Erythroblast (primary cell): Measurements from ENCODE around the gene CABLES1.

ENCODE experiments used
- DNase-seq, 2 experiments: peaks; one replicate each; lab custom pipeline; 2025; lab: John Stamatoyannopoulos, UW
- GATA1 ChIP-seq: IDR thresholded peaks from 2 replicates; pipeline ENCODE4 v1.6.1; 2011; ENCODE audit warnings: low read depth, mild to moderate bottlenecking, control low read depth, low read length, moderate library complexity
- POLR2A ChIP-seq: IDR thresholded peaks from 2 replicates; pipeline ENCODE4 v1.6.1; 2011; ENCODE audit warnings: mild to moderate bottlenecking, low read length

CABLES1 gene

DNA sequence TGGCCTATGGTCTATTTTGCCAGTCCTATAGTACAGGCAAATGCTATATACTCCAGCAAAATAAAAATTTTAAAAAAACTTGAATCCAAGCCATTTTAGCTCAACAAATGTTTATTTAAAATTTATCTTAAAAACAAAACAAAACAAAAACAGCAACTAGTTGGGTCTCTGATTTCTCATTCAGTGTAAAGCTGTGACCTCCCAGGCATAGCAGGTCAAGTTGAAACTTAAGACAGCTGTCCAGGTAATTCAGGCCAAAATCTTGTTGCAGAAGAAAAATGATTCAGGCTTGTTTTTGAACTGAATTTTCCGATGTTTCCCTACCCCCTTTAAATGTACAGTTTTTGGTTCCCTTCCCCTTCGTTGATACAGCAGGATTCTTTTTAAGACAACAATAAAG is 58.5 kb downstream of the CABLES1 start:
- DNase-seq, result no peak

DNA sequence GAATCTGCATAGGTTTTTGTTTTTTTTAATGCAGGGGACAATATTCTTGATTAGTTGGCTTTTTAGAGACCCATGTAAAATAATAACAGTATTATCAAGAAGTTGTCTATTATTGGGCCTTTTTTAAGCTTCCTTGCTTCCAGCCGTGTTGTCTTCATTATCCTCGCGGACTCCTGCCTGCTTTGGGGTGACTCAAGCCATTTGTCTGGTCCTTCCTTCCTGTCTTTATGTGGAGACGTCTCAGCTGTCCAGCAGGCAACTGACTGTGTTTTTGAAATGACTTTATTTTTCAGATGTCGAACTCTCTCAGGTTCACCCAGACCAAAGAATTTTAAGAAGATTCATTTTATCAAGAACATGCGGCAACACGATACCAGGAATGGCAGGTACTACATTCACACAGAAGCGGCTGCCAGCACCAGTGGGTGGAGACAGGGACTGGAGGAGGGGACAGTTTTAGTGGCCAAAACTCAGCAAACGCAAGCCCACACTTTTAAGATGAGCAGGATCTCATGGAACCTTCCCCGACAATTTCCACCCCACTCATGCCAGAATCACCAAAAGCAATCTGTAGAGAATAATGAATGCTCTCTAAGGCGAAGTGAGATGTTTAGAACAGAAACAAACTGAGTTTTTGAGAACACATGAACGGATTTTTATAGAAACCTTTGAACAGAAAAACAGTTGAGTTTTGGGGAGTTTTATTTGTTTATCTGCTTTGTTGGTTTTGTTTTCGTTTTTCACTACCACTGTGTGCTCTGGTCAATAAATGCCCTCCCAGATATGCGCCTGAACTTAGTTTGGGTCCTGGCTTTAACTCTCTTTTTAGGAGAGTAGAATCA is 59.1 kb downstream of the CABLES1 start:
- DNase-seq, result no peak
- TF ChIP-seq POLR2A, result no peak
- TF ChIP-seq GATA1, result no peak

More for the DNA sequence above, 58.5 kb downstream of the CABLES1 start:
- TF ChIP-seq POLR2A (no peak), GATA1 (no peak)

DNA sequence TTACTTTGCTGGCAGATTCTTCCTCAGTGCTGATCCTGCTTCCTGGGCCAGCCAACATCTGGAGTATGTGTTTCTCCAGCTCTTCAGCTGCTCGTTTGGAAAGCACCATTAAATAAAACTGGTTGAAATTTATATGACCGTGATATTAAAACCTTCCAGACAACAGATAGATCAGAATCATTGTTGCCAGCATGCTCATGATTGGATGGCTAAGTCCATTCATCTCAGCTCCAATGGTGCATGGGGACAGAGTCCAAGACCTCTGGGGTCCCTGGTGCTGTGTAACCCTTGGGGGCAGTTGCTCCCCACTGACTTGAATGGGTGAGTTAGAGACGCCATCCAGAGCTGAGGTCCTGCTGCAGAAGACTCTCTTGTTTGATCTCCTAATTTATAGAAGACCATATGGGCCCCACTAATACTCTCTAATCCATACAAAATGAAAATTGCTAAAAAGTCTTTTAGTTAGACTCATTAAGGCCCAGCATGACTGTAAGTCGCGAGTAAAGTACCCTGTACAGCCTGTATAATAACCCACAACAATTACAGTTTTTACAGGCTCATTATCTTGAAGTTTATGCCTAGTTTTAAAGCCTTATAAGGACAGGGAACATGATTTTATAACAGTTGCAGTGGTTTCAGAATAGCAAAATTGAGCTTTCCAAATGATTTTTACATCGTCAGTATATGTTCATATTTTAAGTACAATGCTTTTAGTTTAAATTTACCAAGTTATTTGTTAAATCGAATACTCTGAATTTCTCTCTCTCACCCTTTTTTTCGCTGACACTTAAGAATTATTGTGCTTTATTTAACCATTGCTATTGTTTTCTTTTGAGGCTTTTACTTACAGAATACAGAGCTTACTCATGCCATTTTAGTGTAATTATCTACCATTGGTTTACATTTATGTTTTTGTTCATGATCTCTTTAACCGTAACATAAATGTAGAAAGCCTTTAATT is 60.0 kb downstream of the CABLES1 start:
- TF ChIP-seq GATA1, result no peak
- DNase-seq, result no peak

DNA sequence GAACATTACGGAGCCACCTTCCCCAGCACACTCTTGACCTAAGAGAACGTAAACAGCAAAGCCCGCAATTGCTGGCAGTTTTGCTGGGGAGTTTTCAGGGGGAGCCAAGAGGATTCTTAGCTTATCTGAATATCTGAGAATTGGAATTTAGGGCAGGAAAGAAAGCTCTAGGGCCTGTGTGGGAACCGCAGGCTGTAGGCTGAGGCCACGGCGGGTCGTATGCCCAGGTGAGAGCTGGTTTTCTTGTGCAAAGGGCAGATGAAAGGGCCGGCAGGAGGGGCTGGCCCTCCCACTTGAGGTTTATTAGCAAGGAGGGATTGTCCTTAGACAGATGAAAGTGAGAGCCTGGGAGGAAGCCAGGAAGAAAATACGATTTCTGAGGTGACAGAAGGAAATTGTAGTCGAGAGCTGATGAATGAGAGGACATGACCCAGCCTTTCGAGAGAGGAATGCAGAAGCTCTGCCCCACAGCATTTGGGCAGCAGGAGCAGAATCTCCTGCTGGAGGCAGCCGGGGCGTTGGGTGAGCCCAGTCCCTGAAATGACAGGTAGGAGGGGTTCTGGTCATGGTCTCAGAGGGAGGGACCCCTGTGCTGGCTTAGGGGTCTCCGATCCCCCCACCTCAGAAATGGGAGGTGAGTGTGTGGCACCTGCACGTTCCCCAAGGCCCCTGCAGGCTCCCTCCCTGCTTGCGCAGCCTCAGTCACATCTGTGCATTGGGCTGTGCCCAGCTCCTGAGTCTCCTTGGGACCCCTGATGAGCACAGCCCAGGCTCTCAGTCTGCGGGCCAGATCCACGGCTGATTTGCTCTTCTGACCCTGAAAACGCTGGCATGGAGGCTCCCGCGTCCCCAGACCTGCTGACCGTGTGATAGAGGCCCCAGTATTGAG is 61.1 kb downstream of the CABLES1 start:
- no peak for DNase-seq
- TF ChIP-seq POLR2A (no peak), GATA1 (no peak)

DNA sequence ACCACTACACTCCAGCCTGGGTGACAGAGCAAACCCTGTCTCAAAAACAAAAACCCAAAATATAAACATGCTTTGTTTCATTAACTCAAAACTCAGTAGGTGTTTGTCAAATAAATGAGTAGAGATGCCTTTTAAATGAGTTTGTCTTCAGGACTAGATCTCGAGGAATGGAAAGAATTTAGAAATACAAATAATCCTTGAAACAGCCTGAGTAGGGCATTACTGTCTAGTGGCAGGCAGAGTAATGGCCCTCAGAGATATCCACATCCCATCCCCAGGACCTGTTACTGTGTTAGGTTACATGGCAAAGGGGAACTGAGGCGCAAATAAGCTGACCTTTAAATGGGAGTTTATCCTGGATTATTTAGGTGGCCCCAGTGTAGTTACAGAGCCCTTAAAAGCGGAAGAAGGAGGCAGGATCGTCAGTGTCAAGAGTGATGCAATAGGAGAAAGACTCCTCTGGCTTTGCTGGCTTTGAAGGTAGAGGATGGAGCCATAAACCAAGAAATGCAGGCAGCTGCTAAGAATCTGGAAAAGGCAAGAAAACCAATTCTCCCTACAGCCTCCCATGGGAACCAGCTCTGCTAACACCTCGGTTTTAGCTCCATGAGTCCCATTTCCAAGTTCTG is 63.0 kb downstream of the CABLES1 start:
- TF ChIP-seq POLR2A (no peak), GATA1 (no peak)
- DNase-seq, result no peak

DNA sequence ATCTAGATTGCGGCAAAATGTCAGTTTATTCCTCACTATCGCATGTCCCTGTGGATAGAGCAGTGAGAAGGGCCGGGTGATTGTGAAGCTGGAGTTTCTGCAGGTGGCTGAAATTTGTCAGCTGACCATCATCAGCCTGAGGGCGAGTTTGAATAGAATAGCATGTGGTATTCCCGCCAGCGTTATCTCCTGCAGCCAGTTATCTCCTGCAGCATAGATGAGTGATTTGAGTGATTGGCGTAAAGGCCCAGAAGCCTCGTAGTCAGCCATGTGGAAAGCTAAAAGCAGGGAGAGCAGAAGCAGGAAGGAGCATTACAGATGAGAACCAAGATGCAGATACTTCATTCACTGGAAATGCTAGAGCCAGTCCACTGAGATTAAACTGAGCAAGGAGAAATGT is 65.5 kb downstream of the CABLES1 start:
- DNase-seq, result peak in 1 of 2 experiments; percentile 56
- TF ChIP-seq POLR2A (no peak), GATA1 (no peak)

DNA sequence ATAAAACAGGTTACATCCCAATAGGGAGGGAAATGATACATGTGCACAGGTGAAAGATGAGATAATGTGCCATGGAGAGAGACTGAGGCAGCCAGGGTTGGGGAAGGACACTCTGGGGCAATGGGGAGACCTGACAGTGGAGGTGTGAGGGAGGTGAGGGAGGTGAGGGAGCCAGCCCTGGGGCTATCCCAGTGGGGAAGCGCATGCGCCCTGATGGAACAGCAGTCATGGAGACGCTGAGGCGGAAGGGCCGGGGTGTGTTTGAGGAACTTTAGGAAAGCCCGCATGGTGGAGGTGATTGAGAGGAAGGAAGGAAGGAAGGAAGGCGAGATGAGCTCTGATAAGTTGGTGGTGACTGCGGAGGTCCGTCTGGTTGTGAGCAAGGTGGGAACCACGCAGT is 66.5 kb downstream of the CABLES1 start:
- no peak for DNase-seq
- TF ChIP-seq POLR2A (no peak), GATA1 (no peak)

DNA sequence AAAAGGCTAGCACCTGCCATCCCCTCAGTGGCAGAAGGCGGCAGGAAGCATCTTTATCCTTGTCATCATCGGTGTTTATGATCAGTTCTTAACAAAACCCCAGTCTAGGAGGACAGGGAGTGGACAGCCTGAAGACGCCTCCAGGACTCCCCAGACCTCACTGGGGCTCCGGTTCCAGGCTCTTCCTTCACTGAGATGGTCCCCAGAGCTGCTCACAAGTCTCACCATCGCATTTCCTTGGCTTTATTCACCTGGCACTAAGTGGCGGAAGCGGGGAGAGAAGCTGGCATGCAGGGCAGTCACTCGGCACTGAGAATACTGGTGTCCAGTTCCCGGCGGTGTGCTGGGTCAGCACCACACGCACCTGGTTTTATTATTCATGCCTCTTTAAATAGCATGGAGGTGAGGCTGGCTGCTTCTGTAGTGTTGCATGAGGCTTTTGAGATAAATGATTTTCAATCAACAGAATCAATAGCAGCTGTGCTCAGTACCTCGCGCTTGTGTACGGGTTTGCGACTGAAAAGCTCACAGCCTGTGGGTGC is 68.7 kb downstream of the CABLES1 start:
- TF ChIP-seq POLR2A (no peak), GATA1 (no peak)

DNA sequence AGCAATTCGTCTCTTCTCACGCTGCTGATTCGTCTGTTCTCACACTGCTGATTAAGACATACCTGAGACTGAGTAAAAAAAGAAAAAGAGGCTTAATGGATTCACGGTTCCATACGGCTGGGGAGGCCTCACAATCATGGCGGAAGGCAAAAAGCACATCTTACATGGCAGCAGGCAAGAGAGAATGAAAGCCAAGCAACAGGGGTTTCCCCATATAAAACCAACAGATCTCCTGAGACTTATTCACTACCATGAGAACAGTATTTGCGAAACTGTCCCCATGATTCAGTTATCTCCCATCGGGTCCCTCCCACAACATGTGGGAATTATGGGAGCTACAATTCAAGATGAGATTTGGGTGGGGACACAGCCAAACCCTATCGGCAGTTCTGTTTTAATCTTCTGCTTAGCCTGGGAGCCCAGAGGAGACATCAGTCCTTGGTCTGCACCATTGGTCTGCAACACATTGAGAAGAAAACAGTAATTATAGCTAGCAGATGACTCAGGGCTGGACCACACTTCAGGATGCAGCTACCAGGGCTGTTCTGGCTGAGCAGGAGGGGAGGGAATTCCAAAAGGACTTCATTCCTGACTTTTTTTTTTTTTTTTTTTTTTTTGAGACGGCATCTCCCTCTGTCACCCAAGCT is 69.4 kb downstream of the CABLES1 start:
- no peak for DNase-seq
- TF ChIP-seq GATA1 (no peak), POLR2A (no peak)

More for the DNA sequence above, 68.7 kb downstream of the CABLES1 start:
- DNase-seq, result no peak

DNA sequence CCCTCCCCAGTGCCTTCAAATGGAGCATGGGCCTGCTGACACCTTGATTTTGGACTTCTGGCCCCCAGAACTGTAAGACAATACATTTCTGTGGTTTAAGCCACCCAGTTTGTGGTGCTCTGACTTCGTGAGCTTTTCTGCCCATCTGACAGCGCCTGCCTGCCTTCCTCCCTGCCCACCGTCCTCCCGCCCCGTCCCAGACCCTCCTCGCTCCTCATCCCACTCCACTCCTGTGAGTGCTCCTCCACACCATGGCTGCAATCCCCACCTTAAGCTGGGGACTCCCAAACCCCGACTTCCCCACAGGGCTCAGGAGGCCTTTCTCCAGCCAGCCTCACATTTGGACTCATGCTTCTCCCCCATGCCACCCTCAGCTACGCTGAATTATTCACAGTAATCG is 70.7 kb downstream of the CABLES1 start:
- DNase-seq, result no peak
- no peak for TF ChIP-seq POLR2A
- no peak for TF ChIP-seq GATA1

DNA sequence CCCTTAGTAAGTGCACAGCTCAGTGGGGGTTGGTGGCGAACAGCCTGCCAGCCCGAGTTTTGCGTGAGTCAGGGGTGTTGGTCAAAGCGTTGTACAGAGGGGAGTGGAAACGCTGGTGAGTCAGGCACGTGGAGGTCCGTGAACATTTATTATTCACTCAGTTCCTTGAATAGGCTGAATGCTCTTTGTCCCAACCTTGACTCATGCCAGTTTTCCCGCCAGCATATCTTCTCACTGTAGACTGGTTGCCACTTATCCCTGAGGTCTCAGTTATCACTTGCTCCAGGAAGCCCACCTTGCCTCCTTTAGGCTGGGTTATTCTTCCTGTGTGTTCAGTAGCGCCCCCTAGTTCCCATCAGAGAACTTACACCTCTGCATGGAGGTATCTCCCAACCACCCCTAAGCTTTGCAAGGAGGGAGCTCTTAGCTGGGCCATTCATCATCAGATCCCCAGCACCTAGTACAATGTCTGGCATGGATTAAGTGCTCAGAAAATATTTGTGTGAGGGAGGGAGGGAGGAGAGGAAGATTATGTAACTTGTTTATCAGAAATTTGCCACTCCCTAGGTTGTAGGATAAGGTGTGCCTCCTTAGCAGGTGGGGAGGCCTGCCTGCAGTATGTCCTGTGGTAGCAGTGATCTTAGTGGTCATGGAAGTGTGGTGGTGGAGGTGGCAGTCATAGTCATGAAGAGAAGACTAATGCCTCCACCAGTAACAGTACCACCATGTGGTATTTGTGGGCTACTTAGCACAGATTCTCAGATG is 72.1 kb downstream of the CABLES1 start:
- TF ChIP-seq GATA1 (no peak), POLR2A (no peak)
- DNase-seq, result peak; percentile 60 to 70

DNA sequence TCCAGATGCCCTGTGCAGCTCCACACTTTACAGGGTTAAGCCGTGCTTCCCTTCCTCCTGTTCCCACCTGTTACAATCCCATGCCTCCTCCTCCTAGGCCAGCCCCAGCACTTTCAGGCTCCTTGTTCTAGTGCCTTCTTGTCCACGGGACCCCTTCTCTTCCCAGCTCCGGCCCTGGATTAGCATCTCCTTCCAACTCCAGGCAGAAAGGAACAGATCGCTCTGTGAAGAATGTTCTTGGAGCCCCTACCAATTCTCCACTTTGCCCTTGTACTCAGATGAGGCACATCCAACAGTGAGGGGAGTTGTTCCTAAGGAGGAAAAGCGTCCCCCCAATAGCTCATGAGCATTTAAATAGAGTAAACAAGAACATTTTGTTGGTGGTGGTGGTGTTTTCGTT is 72.7 kb downstream of the CABLES1 start:
- DNase-seq, result no peak
- TF ChIP-seq POLR2A (no peak), GATA1 (no peak)
